ENCODE results near the gene CTDSP1.

The CTDSP1 gene

DNA sequence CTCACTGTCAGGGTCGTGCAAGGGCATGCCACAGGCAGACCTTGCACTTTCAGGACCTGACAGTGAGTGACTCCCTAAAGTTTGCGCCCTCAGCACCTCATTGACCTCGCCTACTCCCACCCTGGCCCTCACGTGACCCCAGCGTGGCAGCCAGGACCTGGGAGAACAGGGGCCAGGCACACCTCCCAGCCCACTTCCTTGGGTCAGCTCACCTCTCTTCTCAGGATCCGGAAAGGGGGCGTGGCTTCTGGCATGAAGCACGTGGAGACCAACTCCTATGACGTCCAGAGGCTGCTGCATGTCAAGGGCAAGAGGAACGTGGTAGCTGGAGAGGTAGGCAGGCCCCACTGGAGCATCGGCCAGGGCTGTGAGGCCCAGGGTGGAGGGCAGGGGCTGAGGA lies 28.1 kb downstream of the CTDSP1 start:
- DNase-seq, result no peak

DNA sequence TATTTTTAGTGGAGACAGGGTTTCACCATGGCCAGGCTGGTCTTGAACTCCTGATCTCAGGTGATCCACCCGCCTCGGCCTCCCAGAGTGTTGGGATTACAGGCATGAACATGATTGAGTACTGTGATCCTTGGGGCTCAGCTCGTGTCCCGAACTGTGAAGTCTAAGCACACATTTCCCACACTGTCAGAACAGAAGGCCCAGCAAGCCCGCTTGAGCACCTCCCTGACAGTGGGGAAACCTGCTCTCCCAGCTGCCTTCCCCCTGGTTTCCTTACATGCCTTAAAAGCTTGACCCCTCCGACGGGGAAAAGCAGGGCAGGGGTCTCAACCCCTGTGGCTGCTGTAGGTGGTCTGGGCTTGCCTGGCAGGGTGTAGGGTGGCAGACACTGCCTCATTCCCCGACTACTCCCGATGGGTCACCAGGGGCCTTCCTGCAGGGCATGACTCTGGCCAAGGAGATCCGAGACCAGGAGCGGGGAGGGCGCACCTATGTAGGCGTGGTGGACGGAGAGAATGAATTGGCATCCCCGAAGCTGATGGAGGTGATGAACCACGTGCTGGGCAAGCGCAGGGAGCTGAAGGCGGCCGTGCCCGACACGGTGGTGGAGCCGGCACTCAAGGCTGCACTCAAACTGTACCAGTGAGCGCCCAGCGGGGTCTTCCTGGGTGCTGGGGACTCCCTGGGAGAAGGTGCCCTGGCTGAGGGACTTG lies 29.3 kb downstream of the CTDSP1 start:
- DNase-seq, result no peak

DNA sequence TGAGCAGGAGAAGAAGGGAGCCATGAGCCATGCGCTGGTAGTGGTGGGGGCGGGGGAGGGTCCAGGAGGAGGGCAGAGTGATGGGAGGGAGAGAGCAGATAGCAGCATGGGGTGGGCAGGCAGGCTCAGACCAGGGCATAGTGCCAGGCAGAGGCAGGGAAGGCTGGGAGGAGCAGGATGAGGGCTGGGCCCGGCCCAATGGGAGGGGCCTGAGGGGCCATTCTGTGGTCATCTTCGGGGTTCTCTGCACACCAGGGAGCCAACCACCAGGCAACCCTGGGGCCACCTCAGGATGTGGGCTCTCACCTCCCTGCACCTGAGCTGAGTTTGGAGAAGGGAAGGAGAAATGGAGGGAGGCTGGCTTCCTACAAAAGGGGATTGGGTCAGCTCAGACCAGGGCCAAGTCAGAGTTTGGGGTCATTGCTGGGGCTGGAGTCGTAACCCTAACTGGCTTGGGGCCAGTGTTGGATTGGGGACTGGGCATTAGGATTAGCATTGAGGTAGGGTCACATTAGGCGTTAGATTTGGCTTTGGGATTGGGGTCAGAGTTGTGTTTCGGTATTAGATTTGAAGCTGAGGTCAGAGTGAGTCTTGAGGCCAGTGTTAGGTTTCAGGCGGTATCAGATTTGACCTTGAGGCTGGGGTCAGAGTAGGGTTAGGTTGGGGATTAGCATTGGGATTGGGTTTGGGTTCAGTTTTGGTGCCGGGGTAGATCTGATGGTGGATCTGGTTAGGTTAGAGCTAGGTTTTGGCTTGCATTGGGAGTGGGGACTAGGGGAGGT lies 30.4 kb downstream of the CTDSP1 start:
- DNase-seq, result no peak

DNA sequence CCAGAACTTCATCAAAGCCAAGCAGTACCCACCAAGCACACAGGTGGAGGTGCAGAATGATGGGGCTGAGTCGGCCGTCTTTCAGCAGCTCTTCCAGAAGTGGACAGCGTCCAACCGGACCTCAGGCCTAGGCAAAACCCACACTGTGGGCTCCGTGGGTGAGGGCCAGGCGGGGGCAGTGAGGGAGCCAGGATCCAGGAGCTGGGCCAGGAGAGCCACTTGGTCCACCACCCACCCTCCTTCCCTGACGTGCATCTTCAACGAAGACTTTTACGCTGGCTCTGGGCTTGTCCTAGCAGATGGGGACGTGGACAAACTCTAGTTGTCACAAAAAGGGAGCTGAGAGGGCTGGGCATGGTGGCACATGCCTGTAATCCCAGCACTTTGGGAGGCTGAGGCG lies 31.1 kb downstream of the CTDSP1 start:
- no peak for DNase-seq

DNA sequence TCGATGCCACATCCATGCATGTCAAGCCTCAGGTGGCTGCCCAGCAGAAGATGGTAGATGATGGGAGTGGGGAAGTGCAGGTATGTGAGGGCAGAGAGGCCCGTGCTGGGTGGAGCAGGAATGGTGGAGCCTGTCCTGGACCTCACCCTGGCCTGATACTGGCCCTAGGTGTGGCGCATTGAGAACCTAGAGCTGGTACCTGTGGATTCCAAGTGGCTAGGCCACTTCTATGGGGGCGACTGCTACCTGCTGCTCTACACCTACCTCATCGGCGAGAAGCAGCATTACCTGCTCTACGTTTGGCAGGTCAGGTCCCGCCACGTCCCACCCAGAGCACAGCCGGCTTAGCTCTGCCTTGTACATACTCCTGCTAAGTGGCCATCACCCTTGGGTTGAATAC lies 32.2 kb downstream of the CTDSP1 start:
- DNase-seq, result no peak

DNA sequence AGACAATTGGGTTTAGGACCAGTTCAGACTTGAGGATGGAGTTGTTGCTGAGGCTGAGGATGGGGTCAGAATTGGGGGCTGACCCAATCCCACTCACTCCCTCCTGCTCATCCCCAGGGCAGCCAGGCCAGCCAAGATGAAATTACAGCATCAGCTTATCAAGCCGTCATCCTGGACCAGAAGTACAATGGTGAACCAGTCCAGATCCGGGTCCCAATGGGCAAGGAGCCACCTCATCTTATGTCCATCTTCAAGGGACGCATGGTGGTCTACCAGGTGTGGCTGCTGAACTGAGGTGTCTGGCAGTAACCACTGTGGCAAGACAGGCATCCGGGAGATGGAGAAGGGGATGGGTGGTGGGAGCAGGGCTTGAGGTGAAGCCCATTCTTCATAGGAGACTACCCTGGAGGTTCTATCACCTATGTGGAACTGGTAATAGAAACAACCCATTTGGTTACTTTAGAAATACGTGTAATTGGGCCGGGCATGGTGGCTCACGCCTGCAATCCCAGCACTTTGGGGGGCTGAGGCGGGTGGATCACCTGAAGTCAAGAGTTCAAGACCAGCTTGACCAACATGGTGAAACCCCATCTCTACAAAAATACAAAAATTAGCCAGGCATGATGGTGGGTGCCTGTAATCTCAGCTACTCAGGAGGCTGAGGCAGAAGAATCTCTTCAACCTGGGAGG lies 33.2 kb downstream of the CTDSP1 start:
- no peak for DNase-seq

DNA sequence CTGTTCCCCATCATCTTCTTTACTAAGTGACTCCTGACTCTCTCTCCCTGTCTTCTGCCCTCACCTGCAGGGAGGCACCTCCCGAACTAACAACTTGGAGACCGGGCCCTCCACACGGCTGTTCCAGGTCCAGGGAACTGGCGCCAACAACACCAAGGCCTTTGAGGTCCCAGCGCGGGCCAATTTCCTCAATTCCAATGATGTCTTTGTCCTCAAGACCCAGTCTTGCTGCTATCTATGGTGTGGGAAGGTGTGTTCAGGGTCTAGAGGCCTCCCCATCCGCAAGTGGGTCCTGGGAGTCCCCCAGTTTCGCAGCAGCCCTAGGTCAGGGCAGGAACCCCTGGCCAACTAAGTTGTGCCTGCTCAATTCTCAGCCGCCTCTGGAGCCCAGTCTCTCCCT lies 34.8 kb downstream of the CTDSP1 start:
- DNase-seq, result no peak

DNA sequence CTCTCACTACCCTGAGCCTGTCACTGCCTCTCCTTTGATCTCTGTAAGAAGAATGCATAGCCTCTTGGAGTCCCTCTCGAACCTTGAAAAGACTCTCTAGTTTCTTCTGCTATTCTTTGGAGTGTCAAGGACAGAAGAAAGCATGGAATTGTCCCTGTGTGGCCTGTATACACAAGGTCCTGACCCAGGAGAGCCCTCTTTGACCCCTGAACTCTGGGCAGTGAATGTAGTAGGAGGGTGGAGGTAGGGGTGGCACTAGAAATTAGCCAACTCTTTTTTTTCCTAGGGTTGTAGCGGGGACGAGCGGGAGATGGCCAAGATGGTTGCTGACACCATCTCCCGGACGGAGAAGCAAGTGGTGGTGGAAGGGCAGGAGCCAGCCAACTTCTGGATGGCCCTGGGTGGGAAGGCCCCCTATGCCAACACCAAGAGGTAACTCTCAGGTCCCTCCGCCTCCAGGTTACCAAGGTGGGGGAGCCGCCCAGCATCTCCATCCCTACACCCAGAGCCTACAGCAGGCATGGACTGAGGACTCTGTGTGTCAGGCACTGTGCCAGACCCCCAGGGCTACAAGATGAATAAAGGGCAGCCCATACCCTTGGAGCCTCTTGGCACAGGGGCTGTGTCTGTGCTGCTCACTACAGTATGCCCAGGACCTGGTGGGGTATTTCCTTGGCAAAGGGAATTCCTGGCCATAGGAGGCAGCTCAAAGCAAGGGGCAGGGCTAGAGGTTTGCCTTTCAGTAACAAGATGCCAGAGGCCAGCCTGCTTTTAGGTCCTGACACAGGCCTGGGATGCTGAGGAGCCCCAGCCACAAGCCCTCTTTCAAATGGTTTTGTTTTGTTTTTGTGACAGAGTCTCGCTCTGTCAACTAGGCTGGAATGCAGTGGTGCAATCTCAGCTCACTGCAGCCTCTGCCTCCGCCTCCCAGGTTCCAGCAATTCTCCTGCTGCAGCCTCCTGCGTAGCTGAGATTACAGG lies 35.6 kb downstream of the CTDSP1 start:
- no peak for DNase-seq

DNA sequence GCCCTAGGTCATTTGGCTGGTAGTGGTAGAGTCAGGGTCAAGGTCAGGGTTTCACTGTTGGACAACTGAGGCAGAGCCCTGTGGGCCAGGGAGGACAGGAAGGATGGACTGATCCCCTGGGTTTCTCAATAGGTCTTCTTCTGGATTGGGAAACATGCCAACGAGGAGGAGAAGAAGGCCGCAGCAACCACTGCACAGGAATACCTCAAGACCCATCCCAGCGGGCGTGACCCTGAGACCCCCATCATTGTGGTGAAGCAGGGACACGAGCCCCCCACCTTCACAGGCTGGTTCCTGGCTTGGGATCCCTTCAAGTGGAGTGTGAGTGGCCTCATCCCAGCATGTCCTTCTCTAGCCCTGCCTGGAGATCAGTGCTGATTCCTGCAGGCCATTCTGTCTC lies 37.3 kb downstream of the CTDSP1 start:
- no peak for DNase-seq

DNA sequence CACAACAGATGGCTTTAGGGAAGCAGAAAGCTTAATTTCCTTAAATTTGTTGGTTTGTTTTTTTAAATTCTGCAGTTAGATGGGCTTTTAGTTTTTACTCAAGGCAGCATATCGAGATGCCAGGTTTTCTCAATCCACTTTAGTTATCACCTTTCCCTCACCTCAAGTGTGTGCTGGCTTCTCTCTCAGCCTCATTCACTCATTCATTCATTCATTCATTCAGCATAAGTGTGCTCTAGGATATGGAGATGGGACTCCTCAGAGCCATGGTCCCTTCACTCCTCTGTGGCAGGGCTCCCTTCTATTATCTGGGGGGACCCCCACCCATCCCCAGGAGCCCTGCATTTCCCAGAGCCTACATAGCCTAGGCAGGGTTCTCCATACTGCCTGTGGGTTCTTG lies 38.3 kb downstream of the CTDSP1 start:
- no peak for DNase-seq

DNA sequence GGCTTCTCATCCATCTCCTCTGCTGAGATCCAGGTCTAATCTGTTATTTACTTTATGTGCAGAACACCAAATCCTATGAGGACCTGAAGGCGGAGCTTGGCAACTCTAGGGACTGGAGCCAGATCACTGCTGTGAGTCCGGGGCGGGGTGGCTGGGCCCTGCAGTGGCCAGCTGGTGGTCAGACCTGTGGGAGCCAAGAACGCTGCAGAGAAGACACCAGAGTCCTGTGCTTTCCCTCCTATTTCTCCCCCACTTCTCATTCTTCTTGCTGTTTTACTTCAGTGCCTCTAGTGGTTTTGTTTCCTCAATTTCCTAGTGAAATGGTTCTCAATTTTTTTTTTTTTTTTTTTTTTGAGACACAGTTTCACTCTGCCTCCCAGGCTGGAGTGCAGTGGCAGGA lies 38.9 kb downstream of the CTDSP1 start:
- no peak for DNase-seq

DNA sequence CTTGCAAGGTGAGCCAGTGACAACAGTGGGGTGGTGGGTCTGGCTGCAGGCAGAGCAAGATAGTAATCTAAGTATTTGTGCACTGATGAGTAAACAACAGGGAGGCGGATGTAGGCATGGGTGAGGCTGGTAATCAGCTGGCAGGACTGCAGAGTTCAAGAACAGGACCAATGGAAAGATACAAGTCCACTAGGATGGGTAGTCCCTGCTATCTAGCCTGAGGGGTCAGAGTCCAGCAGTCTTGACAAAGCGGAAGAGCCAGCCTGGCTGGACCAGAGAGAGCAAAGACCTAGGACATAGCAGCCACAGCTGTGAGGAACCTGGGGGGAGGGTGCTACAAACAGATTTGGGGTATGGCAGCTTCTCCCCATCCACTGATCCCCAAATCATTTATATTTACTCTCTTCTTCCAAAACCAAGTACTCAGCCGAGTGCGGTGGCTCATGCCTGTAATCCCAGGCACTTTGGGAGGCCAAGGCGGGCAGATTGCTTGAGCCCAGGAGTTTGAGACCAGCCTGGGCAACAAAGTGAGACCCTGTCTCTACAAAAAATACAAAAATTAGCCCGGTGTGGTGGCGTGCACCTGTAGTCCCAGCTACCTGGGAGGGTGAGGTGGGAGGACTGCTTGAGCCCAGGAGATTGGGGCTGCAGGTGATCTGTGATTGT lies 45.2 kb downstream of the CTDSP1 start:
- DNase-seq, result no peak

DNA sequence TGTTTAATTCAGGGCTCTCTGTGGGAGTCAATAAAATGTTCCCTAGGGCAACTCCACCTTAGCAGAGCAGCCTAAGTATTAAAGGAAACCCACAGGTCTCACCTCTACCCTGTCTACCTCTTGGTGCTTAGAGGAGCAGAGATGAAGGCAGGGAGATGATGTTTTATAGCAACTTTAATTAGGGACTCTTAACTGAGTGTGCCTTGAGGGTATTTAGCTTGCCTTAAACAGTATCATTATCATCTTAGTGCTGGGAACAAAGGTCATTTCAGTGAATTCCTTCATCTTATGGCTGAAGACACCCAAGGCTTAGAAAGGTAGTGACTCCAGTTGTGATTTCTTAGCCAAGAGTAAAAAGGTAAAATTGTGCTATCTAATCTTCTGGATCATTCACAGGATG lies 45.9 kb downstream of the CTDSP1 start:
- DNase-seq, result no peak

DNA sequence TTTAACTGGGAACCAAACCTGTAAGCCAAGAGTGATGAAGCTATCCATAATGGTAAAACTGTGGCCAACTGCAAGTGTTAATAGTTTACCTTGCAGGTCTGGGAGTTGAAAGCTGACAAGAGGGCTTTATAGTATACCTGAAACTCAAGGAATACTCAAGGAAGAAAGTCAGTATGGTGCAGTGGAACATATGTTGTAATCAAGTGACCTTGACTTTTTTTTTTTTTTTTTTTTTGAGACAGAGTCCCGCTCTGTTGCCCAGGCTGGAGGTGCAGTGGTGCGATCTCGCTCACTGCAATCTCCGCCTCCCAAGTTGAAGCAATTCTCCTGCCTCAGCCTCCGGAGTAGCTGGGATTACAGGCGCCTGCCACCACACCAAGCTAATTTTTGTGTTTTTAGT lies 46.9 kb downstream of the CTDSP1 start:
- DNase-seq, result no peak

DNA sequence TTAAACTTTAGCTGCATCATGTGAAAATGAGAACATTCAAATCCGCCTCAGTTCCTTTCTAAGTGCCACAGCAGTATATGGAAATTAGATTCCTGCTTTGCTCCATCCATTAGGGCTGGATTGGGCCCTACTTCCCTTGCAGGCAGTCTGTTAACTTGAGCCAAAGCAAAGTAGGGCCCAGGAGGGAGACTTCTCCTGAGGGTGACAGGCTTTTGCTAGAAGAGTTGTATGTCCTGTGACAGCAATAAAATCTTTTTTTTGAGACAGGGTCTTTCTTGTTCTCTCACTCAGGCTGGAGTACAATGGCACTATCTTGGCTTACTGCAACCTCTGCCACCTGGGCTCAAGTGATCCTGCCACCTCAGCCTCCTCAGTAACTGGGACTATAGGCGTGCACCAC lies 47.4 kb downstream of the CTDSP1 start:
- no peak for DNase-seq

DNA sequence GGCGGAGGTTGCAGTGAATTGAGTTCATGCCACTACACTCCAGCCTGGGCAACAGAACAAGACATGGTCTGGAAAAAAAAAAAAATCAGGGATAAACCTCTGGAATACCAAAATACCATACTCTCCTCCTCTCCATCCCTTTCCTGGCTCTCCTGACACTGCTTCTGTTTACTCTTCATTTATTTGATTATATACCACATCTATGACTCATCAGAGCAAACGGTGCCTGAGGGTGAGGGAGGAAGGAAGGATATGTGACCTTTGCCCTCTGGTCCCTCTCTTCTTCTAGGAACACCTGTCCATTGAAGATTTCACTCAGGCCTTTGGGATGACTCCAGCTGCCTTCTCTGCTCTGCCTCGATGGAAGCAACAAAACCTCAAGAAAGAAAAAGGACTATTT lies 49.3 kb downstream of the CTDSP1 start:
- no peak for DNase-seq

DNA sequence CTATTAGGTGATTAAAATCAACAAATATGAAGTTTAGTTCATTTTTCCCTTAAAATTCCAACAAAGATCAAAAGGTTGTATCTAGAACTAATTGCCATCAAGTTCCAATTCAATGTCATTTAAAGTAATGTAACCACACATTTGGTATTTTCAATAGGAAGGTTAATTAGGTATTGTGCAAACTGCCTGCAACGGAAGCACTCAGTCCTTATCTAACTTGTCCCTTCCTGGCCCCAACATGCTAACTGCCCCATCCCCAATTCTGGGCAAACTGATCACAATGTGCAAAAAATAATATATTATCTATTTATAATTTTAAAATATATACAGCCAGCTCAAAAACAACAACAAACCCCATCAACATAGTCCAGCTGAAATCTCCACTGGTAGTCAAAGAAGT lies 52.4 kb downstream of the CTDSP1 start:
- no peak for DNase-seq
